H1 (cell line): ENCODE measurements around the gene SLC6A6. TPM values are rescaled to one million over a fixed set of nuclear protein-coding genes. Genes with fewer than 3 reads are reported as not detected.

Experiments
- CTCF ChIA-PET: fragments of 300-600 bp; sonication (Branson Sonifier 250); formaldehyde crosslinking; loops from one replicate; lab custom pipeline; 2021; ENCODE audit not compliant: partially characterized antibody; lab: Charles Lee
- POLR2A ChIA-PET: fragments of 300-600 bp; sonication (Branson Sonifier 250); formaldehyde crosslinking; loops from one replicate; lab custom pipeline; 2021; ENCODE audit warnings: inconsistent platforms; ENCODE audit not compliant: partially characterized antibody; lab: Charles Lee
- DNase-seq, 2 experiments: peaks; one replicate each; pipeline versions ENCODE4 v3.0.0 to v3.0.0-alpha.2; 2010 to 2022; ENCODE audit warnings: low spot score in 2 of 2, low read depth in 1 of 2, mixed read lengths in 1 of 2
- FAIRE-seq: peaks from 2 replicates; lab custom pipeline; 2011; peaks lifted over from hg19 to GRCh38; lab: Jason Lieb, UNC
- H2AFZ ChIP-seq: 2 replicates; pipeline ENCODE4 v1.8.1; 2012; ENCODE audit warnings: low read length, inconsistent platforms
- H2AK5ac ChIP-seq: 2 replicates; pipeline ENCODE4 v1.6.1; 2013; ENCODE audit warnings: low read depth, low read length
- H2BK120ac ChIP-seq: replicated peaks from 2 replicates; pipeline ENCODE3; 2013; ENCODE audit warnings: low read depth, low read length, inconsistent platforms
- H2BK12ac ChIP-seq: 2 replicates; pipeline ENCODE4 v1.6.1; 2013; ENCODE audit warnings: low read depth, low read length
- H2BK15ac ChIP-seq: 2 replicates; pipeline ENCODE4 v1.6.1; 2013; ENCODE audit warnings: low read length
- H2BK20ac ChIP-seq: 2 replicates; pipeline ENCODE4 v1.6.1; 2013; ENCODE audit warnings: low read length
- H2BK5ac ChIP-seq: 2 replicates; pipeline ENCODE4 v1.6.1; 2013; ENCODE audit warnings: low read depth, low read length
- H3K14ac ChIP-seq: 2 replicates; pipeline ENCODE4 v1.6.1; 2013; ENCODE audit warnings: inconsistent platforms; ENCODE audit not compliant: insufficient read length
- H3K18ac ChIP-seq: 2 replicates; pipeline ENCODE4 v1.6.1; 2013; ENCODE audit warnings: low read length; ENCODE audit errors: extremely low read depth
- H3K23ac ChIP-seq: 2 replicates; pipeline ENCODE4 v1.6.1; 2013; ENCODE audit warnings: inconsistent platforms; ENCODE audit not compliant: insufficient read length
- H3K23me2 ChIP-seq: 2 replicates; pipeline ENCODE4 v1.6.1; 2013; ENCODE audit warnings: low read depth, low read length
- H3K27ac ChIP-seq: 2 replicates; pipeline ENCODE4 v1.6.1; 2011; ENCODE audit warnings: low read depth, low read length, inconsistent platforms
- H3K27me3 ChIP-seq, 4 experiments: replicated peaks in 1 of 4; 1 replicate in 1 of 4; 2 replicates in 3 of 4; pipeline versions ENCODE4 v1.6.1 to v1.8.1; 2011 to 2013; ENCODE audit warnings: low read length in 3 of 4, mild to moderate bottlenecking in 3 of 4, inconsistent platforms in 2 of 4, mixed read lengths in 2 of 4, moderate library complexity in 1 of 4; ENCODE audit not compliant: control insufficient read depth in 3 of 4, insufficient read depth in 3 of 4; ENCODE audit errors: extremely low read depth in 1 of 4
- H3K36me3 ChIP-seq, 4 experiments: 2 replicates each; pipeline versions ENCODE4 v1.6.1 to v1.8.1; 2011 to 2013; ENCODE audit warnings: mild to moderate bottlenecking in 4 of 4, low read length in 3 of 4, moderate library complexity in 2 of 4, control low read depth in 1 of 4, inconsistent platforms in 1 of 4; ENCODE audit not compliant: insufficient read depth in 4 of 4, control insufficient read depth in 2 of 4
- H3K4ac ChIP-seq: replicated peaks from 2 replicates; pipeline ENCODE3; 2013; ENCODE audit warnings: low read length, low read depth, mixed read lengths, inconsistent platforms; ENCODE audit not compliant: insufficient read length
- H3K4me1 ChIP-seq, 4 experiments: replicated peaks in 1 of 4; 1 replicate in 1 of 4; 2 replicates in 3 of 4; pipeline versions ENCODE4 v1.6.1 to v1.8.1; 2011 to 2013; ENCODE audit warnings: low read length in 3 of 4, inconsistent platforms in 2 of 4, mixed read lengths in 1 of 4; ENCODE audit not compliant: insufficient read depth in 4 of 4, control insufficient read depth in 3 of 4
- H3K4me2 ChIP-seq, 2 experiments: 2 replicates each; pipeline versions ENCODE4 v1.6.1 to v1.8.1; 2011 to 2013; ENCODE audit warnings: low read depth in 2 of 2, low read length in 2 of 2, control low read depth in 1 of 2, inconsistent platforms in 1 of 2, mild to moderate bottlenecking in 1 of 2; ENCODE audit not compliant: insufficient read depth in 1 of 2
- H3K4me3 ChIP-seq, 4 experiments: fragments of 200-600, 300-600 bp in 1 of 4; sonication (generic), shearing (Covaris generic), sonication (Bioruptor Twin) in 1 of 4; 2 replicates each; pipeline versions ENCODE4 v1.5.1 to v1.8.1; 2011 to 2016; ENCODE audit warnings: low read length in 4 of 4, low read depth in 3 of 4, control low read depth in 2 of 4, inconsistent platforms in 2 of 4, mild to moderate bottlenecking in 2 of 4, mixed read lengths in 1 of 4, moderate library complexity in 1 of 4; ENCODE audit not compliant: insufficient read depth in 2 of 4; ENCODE audit errors: extremely low read depth in 1 of 4
- H3K56ac ChIP-seq: replicated peaks from 2 replicates; pipeline ENCODE3; 2013; ENCODE audit warnings: low read depth, mild to moderate bottlenecking, mixed read lengths, low read length, inconsistent platforms; ENCODE audit not compliant: insufficient read length
- H3K79me1 ChIP-seq: 2 replicates; pipeline ENCODE4 v1.6.1; 2013; ENCODE audit warnings: low read depth, low read length, control low read depth
- H3K79me2 ChIP-seq, 2 experiments: 2 replicates each; pipeline versions ENCODE4 v1.6.1 to v1.8.1; 2012 to 2013; ENCODE audit warnings: low read length in 2 of 2, mild to moderate bottlenecking in 2 of 2, inconsistent platforms in 1 of 2; ENCODE audit not compliant: insufficient read depth in 2 of 2, control insufficient read depth in 1 of 2
- H3K9ac ChIP-seq, 4 experiments: replicated peaks in 1 of 4; 1 replicate in 1 of 4; 2 replicates in 3 of 4; pipeline versions ENCODE4 v1.6.1 to v1.8.1; 2011 to 2013; ENCODE audit warnings: low read depth in 3 of 4, low read length in 3 of 4, control low read depth in 2 of 4, mild to moderate bottlenecking in 2 of 4, moderate library complexity in 2 of 4, inconsistent platforms in 1 of 4; ENCODE audit errors: extremely low read depth in 1 of 4
- H3K9me3 ChIP-seq, 2 experiments: 2 replicates each; pipeline versions ENCODE4 v1.6.1 to v1.8.1; 2012 to 2013; ENCODE audit warnings: mild to moderate bottlenecking in 2 of 2, moderate library complexity in 2 of 2, control low read depth in 1 of 2, inconsistent platforms in 1 of 2, low read depth in 1 of 2, low read length in 1 of 2, mixed read lengths in 1 of 2; ENCODE audit not compliant: insufficient read depth in 2 of 2
- H4K20me1 ChIP-seq, 2 experiments: replicated peaks in 1 of 2; 2 replicates each; pipeline versions ENCODE3 to v1.8.1; 2011 to 2013; ENCODE audit warnings: inconsistent platforms in 2 of 2, low read length in 2 of 2, mild to moderate bottlenecking in 1 of 2; ENCODE audit not compliant: insufficient read depth in 2 of 2, control insufficient read depth in 1 of 2
- H4K5ac ChIP-seq: 2 replicates; pipeline ENCODE4 v1.6.1; 2013; ENCODE audit warnings: low read length, low read depth, mixed read lengths, inconsistent platforms; ENCODE audit not compliant: insufficient read length
- H4K8ac ChIP-seq: 2 replicates; pipeline ENCODE4 v1.8.0; 2013; ENCODE audit warnings: mild to moderate bottlenecking, moderate library complexity, low read length, inconsistent platforms; ENCODE audit not compliant: insufficient read depth; ENCODE audit errors: extremely low read depth
- H4K91ac ChIP-seq: replicated peaks from 2 replicates; pipeline ENCODE3; 2013; ENCODE audit warnings: low read length, mixed read lengths, inconsistent platforms; ENCODE audit not compliant: insufficient read length
- CREB1 ChIP-seq: IDR thresholded peaks from 2 replicates; pipeline ENCODE4 v1.6.1; 2012; ENCODE audit warnings: inconsistent platforms
- GTF2F1 ChIP-seq: IDR thresholded peaks from 2 replicates; pipeline ENCODE4 v1.6.1; 2012; ENCODE audit warnings: low read depth, low read length, improper control_type of control experiment, borderline replicate concordance
- HDAC6 ChIP-seq: IDR thresholded peaks from one replicate; pipeline ENCODE4 v1.7.1; 2012; ENCODE audit warnings: low read depth, mild to moderate bottlenecking, inconsistent platforms, low read length, moderate library complexity
- JUN ChIP-seq: IDR thresholded peaks from 2 replicates; pipeline ENCODE4 v1.6.1; 2011; ENCODE audit warnings: low read depth, mild to moderate bottlenecking, improper control_type of control experiment, low read length
- SIX5 ChIP-seq: IDR thresholded peaks from 2 replicates; pipeline ENCODE4 v1.6.1; 2011; ENCODE audit warnings: mild to moderate bottlenecking, low read depth, low read length
- SP1 ChIP-seq: IDR thresholded peaks from 2 replicates; pipeline ENCODE4 v1.6.1; 2011; ENCODE audit warnings: low read depth, low read length
- TAF1 ChIP-seq: IDR thresholded peaks from 2 replicates; pipeline ENCODE4 v1.6.1; 2011; ENCODE audit warnings: mild to moderate bottlenecking, low read depth, low read length
- TBP ChIP-seq: IDR thresholded peaks from 2 replicates; pipeline ENCODE4 v1.6.1; 2011; ENCODE audit warnings: low read depth, low read length, improper control_type of control experiment
- WGBS, 2 experiments: shearing (Covaris generic) in 1 of 2; methylation state at CpG; one replicate each; pipeline versions ENCODE4 v1.1.6 to v1.1.7; 2013 to 2015; ENCODE audit warnings: low lambda C conversion rate in 2 of 2, mixed read lengths in 2 of 2, inconsistent platforms in 1 of 2, low coverage in 1 of 2, missing lambda C conversion rate in 1 of 2; ENCODE audit not compliant: insufficient replicate concordance in 2 of 2, insufficient coverage in 1 of 2, insufficient read length in 1 of 2; ENCODE audit errors: extremely low coverage in 1 of 2, missing lambda C conversion rate in 1 of 2; 5-methylcytosine and 5-hydroxymethylcytosine counted together
- polyA plus RNA-seq, 7 experiments: library from polyadenylated mRNA; depleted of rRNA in 3 of 7; stranded (reverse) in 5 of 7; unstranded in 2 of 7; fragments of >200 nt in 5 of 7; fragments of 200-250 nt in 2 of 7; gene quantifications; 1 replicate in 5 of 7; 2 replicates in 1 of 7; 4 replicates in 1 of 7; pipeline versions ENCODE4 v1.2.1 to v1.2.3, GENCODE V29; 2011 to 2013; ENCODE audit warnings: missing spikeins in 2 of 7, mixed read lengths in 2 of 7
- total RNA-seq: library from RNA; stranded (reverse); fragmentation: NEBNext Ultra II Directional; extraction: Animal tissue kit (Norgen Biotek cat#: 25700); gene quantifications from 2 replicates; pipeline ENCODE4 v1.2.1, GENCODE V29; 2021
- TF ChIP-seq, protein P1 (sequence below), 3 experiments: IDR thresholded peaks; 1 replicate in 2 of 3; 2 replicates in 1 of 3; pipeline versions ENCODE4 v1.5.1 to v1.6.1; 2011; ENCODE audit warnings: low read length in 3 of 3, mild to moderate bottlenecking in 3 of 3, inconsistent platforms in 2 of 3, low read depth in 1 of 3, moderate library complexity in 1 of 3; ENCODE audit not compliant: insufficient read depth in 1 of 3; ENCODE audit errors: control extremely low read depth in 1 of 3
- TF ChIP-seq, protein P2 (sequence below): IDR thresholded peaks from 2 replicates; pipeline ENCODE4 v1.6.1; 2012; ENCODE audit warnings: low read length, inconsistent platforms

The SLC6A6 gene
- total and polyA plus RNA-seq, 2 of the 8 experiments (the other 6 are each of a cell fraction or from before 2014, with no cell fraction given), result 66.2 to 144 TPM

DNA sequence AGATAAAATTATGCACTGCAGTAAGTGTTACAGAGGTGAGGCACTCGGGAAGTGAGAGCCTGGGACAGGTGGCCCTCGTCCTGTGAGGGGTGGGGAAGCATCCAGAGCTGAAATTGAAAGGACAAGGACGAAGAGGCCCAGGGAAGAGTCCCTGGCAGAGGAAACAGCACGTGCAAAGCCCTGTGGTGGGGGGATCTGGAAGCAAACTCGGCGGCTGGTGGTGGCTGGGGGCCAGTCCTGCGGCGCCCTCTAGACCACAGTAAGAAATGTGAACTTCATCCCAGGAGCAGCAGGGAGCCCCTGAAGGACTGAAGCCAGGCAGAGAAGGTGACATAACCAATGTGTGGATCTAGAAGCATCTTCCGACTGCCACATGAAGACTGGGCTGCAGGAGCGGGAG, 94.9 kb downstream of the SLC6A6 start:
- POLR2A ChIA-PET, result no interaction called here
- no peak overlapping the region for H3K18ac ChIP-seq
- DNase-seq, result no peak
- TF ChIP-seq HDAC6 (no peak), SP1 (no peak), JUN (no peak), TAF1 (no peak), CREB1 (no peak), TBP (no peak), GTF2F1 (no peak), SIX5 (no peak)
- TF ChIP-seq, protein P1, sequence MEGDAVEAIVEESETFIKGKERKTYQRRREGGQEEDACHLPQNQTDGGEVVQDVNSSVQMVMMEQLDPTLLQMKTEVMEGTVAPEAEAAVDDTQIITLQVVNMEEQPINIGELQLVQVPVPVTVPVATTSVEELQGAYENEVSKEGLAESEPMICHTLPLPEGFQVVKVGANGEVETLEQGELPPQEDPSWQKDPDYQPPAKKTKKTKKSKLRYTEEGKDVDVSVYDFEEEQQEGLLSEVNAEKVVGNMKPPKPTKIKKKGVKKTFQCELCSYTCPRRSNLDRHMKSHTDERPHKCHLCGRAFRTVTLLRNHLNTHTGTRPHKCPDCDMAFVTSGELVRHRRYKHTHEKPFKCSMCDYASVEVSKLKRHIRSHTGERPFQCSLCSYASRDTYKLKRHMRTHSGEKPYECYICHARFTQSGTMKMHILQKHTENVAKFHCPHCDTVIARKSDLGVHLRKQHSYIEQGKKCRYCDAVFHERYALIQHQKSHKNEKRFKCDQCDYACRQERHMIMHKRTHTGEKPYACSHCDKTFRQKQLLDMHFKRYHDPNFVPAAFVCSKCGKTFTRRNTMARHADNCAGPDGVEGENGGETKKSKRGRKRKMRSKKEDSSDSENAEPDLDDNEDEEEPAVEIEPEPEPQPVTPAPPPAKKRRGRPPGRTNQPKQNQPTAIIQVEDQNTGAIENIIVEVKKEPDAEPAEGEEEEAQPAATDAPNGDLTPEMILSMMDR (IDR thresholded peaks at IDR 0.05; ENCODE audit: control extremely low read depth in 1 of 3, insufficient read depth in 1 of 3, low read depth in 1 of 3, low read length in 3 of 3), result peak; percentile 29 to 53 (median 43); a peak in 3 of 4 replicates
- TF ChIP-seq, protein P2, sequence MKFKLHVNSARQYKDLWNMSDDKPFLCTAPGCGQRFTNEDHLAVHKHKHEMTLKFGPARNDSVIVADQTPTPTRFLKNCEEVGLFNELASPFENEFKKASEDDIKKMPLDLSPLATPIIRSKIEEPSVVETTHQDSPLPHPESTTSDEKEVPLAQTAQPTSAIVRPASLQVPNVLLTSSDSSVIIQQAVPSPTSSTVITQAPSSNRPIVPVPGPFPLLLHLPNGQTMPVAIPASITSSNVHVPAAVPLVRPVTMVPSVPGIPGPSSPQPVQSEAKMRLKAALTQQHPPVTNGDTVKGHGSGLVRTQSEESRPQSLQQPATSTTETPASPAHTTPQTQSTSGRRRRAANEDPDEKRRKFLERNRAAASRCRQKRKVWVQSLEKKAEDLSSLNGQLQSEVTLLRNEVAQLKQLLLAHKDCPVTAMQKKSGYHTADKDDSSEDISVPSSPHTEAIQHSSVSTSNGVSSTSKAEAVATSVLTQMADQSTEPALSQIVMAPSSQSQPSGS, result no peak

More for the DNA sequence above, 94.9 kb downstream of the SLC6A6 start:
- Histone ChIP-seq H2BK120ac (no peak overlapping the region), H3K79me1 (no peaks in the 10 kb centered on the region; the same call in 1 of the 2 replicates), H3K23me2 (no peaks in the 10 kb centered on the region), H2BK15ac (0 out of 2 replicates have a peak overlapping the region, but pooled peaks have one; percentile 88), H2BK12ac (peak overlapping the region; percentile 22; the same call in 1 of the 2 replicates), H3K27me3 (no peaks in the 10 kb centered on the region), H2BK5ac (no peak overlapping the region), H3K4me3 (no peak overlapping the region), H2AFZ (no peak overlapping the region), H3K23ac (no peak overlapping the region), H2BK20ac (no peak overlapping the region), H3K36me3 (no peaks in the 10 kb centered on the region), H3K14ac (no peak overlapping the region), H4K5ac (no peak overlapping the region), H4K8ac (no peak overlapping the region; the same call in 1 of the 2 replicates), H3K4me1 (no peaks in the 10 kb centered on the region), H2AK5ac (no peak overlapping the region), H3K4ac (no peak overlapping the region), H3K27ac (no peak overlapping the region), H3K9ac (no peak overlapping the region), H3K9me3 (no peaks in the 10 kb centered on the region), H4K91ac (no peak overlapping the region), H3K56ac (no peak overlapping the region), H3K4me2 (no peak overlapping the region; a peak in 1 of 4 replicates), H4K20me1 (no peaks in the 10 kb centered on the region), H3K79me2 (no peaks in the 10 kb centered on the region)
- CTCF ChIA-PET, result interaction anchor here (0.6 to 4.8 kb wide), 13 partner anchors 9 to 293 kb away, joined by 3 to 29 read pairs (median 5); no protein-coding TSS in a partner anchor
- no peak for FAIRE-seq
- WGBS, 2 experiments, result 70% methylated on average over 10 of the region's 10 CpGs; no CpG with 5 or more reads in 1 of the 2 experiments
